H1 (cell line): ENCODE measurements around the gene TMEM258. TPM values are rescaled to one million over a fixed set of nuclear protein-coding genes. Genes with fewer than 3 reads are reported as not detected.

Source experiments
- CTCF ChIA-PET: fragments of 300-600 bp; sonication (Branson Sonifier 250); formaldehyde crosslinking; loops from one replicate; lab custom pipeline; 2021; ENCODE audit not compliant: partially characterized antibody; lab: Charles Lee
- POLR2A ChIA-PET: fragments of 300-600 bp; sonication (Branson Sonifier 250); formaldehyde crosslinking; loops from one replicate; lab custom pipeline; 2021; ENCODE audit warnings: inconsistent platforms; ENCODE audit not compliant: partially characterized antibody; lab: Charles Lee
- DNase-seq, 2 experiments: peaks; one replicate each; pipeline versions ENCODE4 v3.0.0 to v3.0.0-alpha.2; 2010 to 2022; ENCODE audit warnings: low spot score in 2 of 2, low read depth in 1 of 2, mixed read lengths in 1 of 2
- FAIRE-seq: peaks from 2 replicates; lab custom pipeline; 2011; peaks lifted over from hg19 to GRCh38; lab: Jason Lieb, UNC
- H2AFZ ChIP-seq: 2 replicates; pipeline ENCODE4 v1.8.1; 2012; ENCODE audit warnings: low read length, inconsistent platforms
- H2AK5ac ChIP-seq: 2 replicates; pipeline ENCODE4 v1.6.1; 2013; ENCODE audit warnings: low read depth, low read length
- H2BK120ac ChIP-seq: replicated peaks from 2 replicates; pipeline ENCODE3; 2013; ENCODE audit warnings: low read depth, low read length, inconsistent platforms
- H2BK12ac ChIP-seq: 2 replicates; pipeline ENCODE4 v1.6.1; 2013; ENCODE audit warnings: low read depth, low read length
- H2BK15ac ChIP-seq: 2 replicates; pipeline ENCODE4 v1.6.1; 2013; ENCODE audit warnings: low read length
- H2BK20ac ChIP-seq: 2 replicates; pipeline ENCODE4 v1.6.1; 2013; ENCODE audit warnings: low read length
- H2BK5ac ChIP-seq: 2 replicates; pipeline ENCODE4 v1.6.1; 2013; ENCODE audit warnings: low read depth, low read length
- H3K14ac ChIP-seq: 2 replicates; pipeline ENCODE4 v1.6.1; 2013; ENCODE audit warnings: inconsistent platforms; ENCODE audit not compliant: insufficient read length
- H3K18ac ChIP-seq: 2 replicates; pipeline ENCODE4 v1.6.1; 2013; ENCODE audit warnings: low read length; ENCODE audit errors: extremely low read depth
- H3K23ac ChIP-seq: 2 replicates; pipeline ENCODE4 v1.6.1; 2013; ENCODE audit warnings: inconsistent platforms; ENCODE audit not compliant: insufficient read length
- H3K23me2 ChIP-seq: 2 replicates; pipeline ENCODE4 v1.6.1; 2013; ENCODE audit warnings: low read depth, low read length
- H3K27ac ChIP-seq: 2 replicates; pipeline ENCODE4 v1.6.1; 2011; ENCODE audit warnings: low read depth, low read length, inconsistent platforms
- H3K27me3 ChIP-seq, 4 experiments: replicated peaks in 1 of 4; 1 replicate in 1 of 4; 2 replicates in 3 of 4; pipeline versions ENCODE4 v1.6.1 to v1.8.1; 2011 to 2013; ENCODE audit warnings: low read length in 3 of 4, mild to moderate bottlenecking in 3 of 4, inconsistent platforms in 2 of 4, mixed read lengths in 2 of 4, moderate library complexity in 1 of 4; ENCODE audit not compliant: control insufficient read depth in 3 of 4, insufficient read depth in 3 of 4; ENCODE audit errors: extremely low read depth in 1 of 4
- H3K36me3 ChIP-seq, 4 experiments: 2 replicates each; pipeline versions ENCODE4 v1.6.1 to v1.8.1; 2011 to 2013; ENCODE audit warnings: mild to moderate bottlenecking in 4 of 4, low read length in 3 of 4, moderate library complexity in 2 of 4, control low read depth in 1 of 4, inconsistent platforms in 1 of 4; ENCODE audit not compliant: insufficient read depth in 4 of 4, control insufficient read depth in 2 of 4
- H3K4ac ChIP-seq: replicated peaks from 2 replicates; pipeline ENCODE3; 2013; ENCODE audit warnings: low read length, low read depth, mixed read lengths, inconsistent platforms; ENCODE audit not compliant: insufficient read length
- H3K4me1 ChIP-seq, 4 experiments: replicated peaks in 1 of 4; 1 replicate in 1 of 4; 2 replicates in 3 of 4; pipeline versions ENCODE4 v1.6.1 to v1.8.1; 2011 to 2013; ENCODE audit warnings: low read length in 3 of 4, inconsistent platforms in 2 of 4, mixed read lengths in 1 of 4; ENCODE audit not compliant: insufficient read depth in 4 of 4, control insufficient read depth in 3 of 4
- H3K4me2 ChIP-seq, 2 experiments: 2 replicates each; pipeline versions ENCODE4 v1.6.1 to v1.8.1; 2011 to 2013; ENCODE audit warnings: low read depth in 2 of 2, low read length in 2 of 2, control low read depth in 1 of 2, inconsistent platforms in 1 of 2, mild to moderate bottlenecking in 1 of 2; ENCODE audit not compliant: insufficient read depth in 1 of 2
- H3K4me3 ChIP-seq, 4 experiments: fragments of 200-600, 300-600 bp in 1 of 4; sonication (generic), shearing (Covaris generic), sonication (Bioruptor Twin) in 1 of 4; 2 replicates each; pipeline versions ENCODE4 v1.5.1 to v1.8.1; 2011 to 2016; ENCODE audit warnings: low read length in 4 of 4, low read depth in 3 of 4, control low read depth in 2 of 4, inconsistent platforms in 2 of 4, mild to moderate bottlenecking in 2 of 4, mixed read lengths in 1 of 4, moderate library complexity in 1 of 4; ENCODE audit not compliant: insufficient read depth in 2 of 4; ENCODE audit errors: extremely low read depth in 1 of 4
- H3K56ac ChIP-seq: replicated peaks from 2 replicates; pipeline ENCODE3; 2013; ENCODE audit warnings: low read depth, mild to moderate bottlenecking, mixed read lengths, low read length, inconsistent platforms; ENCODE audit not compliant: insufficient read length
- H3K79me1 ChIP-seq: 2 replicates; pipeline ENCODE4 v1.6.1; 2013; ENCODE audit warnings: low read depth, low read length, control low read depth
- H3K79me2 ChIP-seq, 2 experiments: 2 replicates each; pipeline versions ENCODE4 v1.6.1 to v1.8.1; 2012 to 2013; ENCODE audit warnings: low read length in 2 of 2, mild to moderate bottlenecking in 2 of 2, inconsistent platforms in 1 of 2; ENCODE audit not compliant: insufficient read depth in 2 of 2, control insufficient read depth in 1 of 2
- H3K9ac ChIP-seq, 4 experiments: replicated peaks in 1 of 4; 1 replicate in 1 of 4; 2 replicates in 3 of 4; pipeline versions ENCODE4 v1.6.1 to v1.8.1; 2011 to 2013; ENCODE audit warnings: low read depth in 3 of 4, low read length in 3 of 4, control low read depth in 2 of 4, mild to moderate bottlenecking in 2 of 4, moderate library complexity in 2 of 4, inconsistent platforms in 1 of 4; ENCODE audit errors: extremely low read depth in 1 of 4
- H3K9me3 ChIP-seq, 2 experiments: 2 replicates each; pipeline versions ENCODE4 v1.6.1 to v1.8.1; 2012 to 2013; ENCODE audit warnings: mild to moderate bottlenecking in 2 of 2, moderate library complexity in 2 of 2, control low read depth in 1 of 2, inconsistent platforms in 1 of 2, low read depth in 1 of 2, low read length in 1 of 2, mixed read lengths in 1 of 2; ENCODE audit not compliant: insufficient read depth in 2 of 2
- H4K20me1 ChIP-seq, 2 experiments: replicated peaks in 1 of 2; 2 replicates each; pipeline versions ENCODE3 to v1.8.1; 2011 to 2013; ENCODE audit warnings: inconsistent platforms in 2 of 2, low read length in 2 of 2, mild to moderate bottlenecking in 1 of 2; ENCODE audit not compliant: insufficient read depth in 2 of 2, control insufficient read depth in 1 of 2
- H4K5ac ChIP-seq: 2 replicates; pipeline ENCODE4 v1.6.1; 2013; ENCODE audit warnings: low read length, low read depth, mixed read lengths, inconsistent platforms; ENCODE audit not compliant: insufficient read length
- H4K8ac ChIP-seq: 2 replicates; pipeline ENCODE4 v1.8.0; 2013; ENCODE audit warnings: mild to moderate bottlenecking, moderate library complexity, low read length, inconsistent platforms; ENCODE audit not compliant: insufficient read depth; ENCODE audit errors: extremely low read depth
- H4K91ac ChIP-seq: replicated peaks from 2 replicates; pipeline ENCODE3; 2013; ENCODE audit warnings: low read length, mixed read lengths, inconsistent platforms; ENCODE audit not compliant: insufficient read length
- ATF3 ChIP-seq: IDR thresholded peaks from 2 replicates; pipeline ENCODE4 v1.6.1; 2011; ENCODE audit warnings: low read depth, mild to moderate bottlenecking, low read length; ENCODE audit not compliant: insufficient read depth
- CTBP2 ChIP-seq: IDR thresholded peaks from 2 replicates; pipeline ENCODE4 v1.7.0; 2011; ENCODE audit warnings: borderline replicate concordance, mild to moderate bottlenecking, moderate library complexity, mixed read lengths, low read length; ENCODE audit not compliant: insufficient read depth, insufficient read length
- E2F6 ChIP-seq: IDR thresholded peaks from 2 replicates; pipeline ENCODE4 v1.6.1; 2012; ENCODE audit warnings: inconsistent platforms
- EP300 ChIP-seq, 2 experiments: IDR thresholded peaks; 1 replicate in 1 of 2; 2 replicates in 1 of 2; pipeline ENCODE4 v1.6.1; 2011 to 2012; ENCODE audit warnings: low read depth in 2 of 2, low read length in 2 of 2, mild to moderate bottlenecking in 2 of 2, borderline replicate concordance in 1 of 2, inconsistent platforms in 1 of 2, moderate library complexity in 1 of 2
- JUND ChIP-seq: IDR thresholded peaks from 2 replicates; pipeline ENCODE4 v1.6.1; 2011; ENCODE audit warnings: mild to moderate bottlenecking, improper control_type of control experiment, low read length
- POU5F1 ChIP-seq: IDR thresholded peaks from 2 replicates; pipeline ENCODE4 v1.6.1; 2011; ENCODE audit warnings: low read depth, mild to moderate bottlenecking, low read length, moderate library complexity
- TAF1 ChIP-seq: IDR thresholded peaks from 2 replicates; pipeline ENCODE4 v1.6.1; 2011; ENCODE audit warnings: mild to moderate bottlenecking, low read depth, low read length
- TAF7 ChIP-seq: optimal IDR thresholded peaks from 2 replicates; pipeline ENCODE3; 2011; ENCODE audit warnings: low read depth, mild to moderate bottlenecking, inconsistent platforms, low read length, moderate library complexity, borderline replicate concordance
- TBP ChIP-seq: IDR thresholded peaks from 2 replicates; pipeline ENCODE4 v1.6.1; 2011; ENCODE audit warnings: low read depth, low read length, improper control_type of control experiment
- TEAD4 ChIP-seq: IDR thresholded peaks from 2 replicates; pipeline ENCODE4 v1.6.1; 2012; ENCODE audit warnings: low read depth, low read length, inconsistent platforms, mixed read lengths
- WGBS, 2 experiments: shearing (Covaris generic) in 1 of 2; methylation state at CpG; one replicate each; pipeline versions ENCODE4 v1.1.6 to v1.1.7; 2013 to 2015; ENCODE audit warnings: low lambda C conversion rate in 2 of 2, mixed read lengths in 2 of 2, inconsistent platforms in 1 of 2, low coverage in 1 of 2, missing lambda C conversion rate in 1 of 2; ENCODE audit not compliant: insufficient replicate concordance in 2 of 2, insufficient coverage in 1 of 2, insufficient read length in 1 of 2; ENCODE audit errors: extremely low coverage in 1 of 2, missing lambda C conversion rate in 1 of 2; 5-methylcytosine and 5-hydroxymethylcytosine counted together
- polyA plus RNA-seq, 7 experiments: library from polyadenylated mRNA; depleted of rRNA in 3 of 7; stranded (reverse) in 5 of 7; unstranded in 2 of 7; fragments of >200 nt in 5 of 7; fragments of 200-250 nt in 2 of 7; gene quantifications; 1 replicate in 5 of 7; 2 replicates in 1 of 7; 4 replicates in 1 of 7; pipeline versions ENCODE4 v1.2.1 to v1.2.3, GENCODE V29; 2011 to 2013; ENCODE audit warnings: missing spikeins in 2 of 7, mixed read lengths in 2 of 7
- total RNA-seq: library from RNA; stranded (reverse); fragmentation: NEBNext Ultra II Directional; extraction: Animal tissue kit (Norgen Biotek cat#: 25700); gene quantifications from 2 replicates; pipeline ENCODE4 v1.2.1, GENCODE V29; 2021

Gene TMEM258
- total and polyA plus RNA-seq, 2 of the 8 experiments (the other 6 are each of a cell fraction or from before 2014, with no cell fraction given): 186 to 759 TPM

GRCh38 chr11:61757213-61757862 is 35.1 kb downstream of the TMEM258 start:
- Histone ChIP-seq H2BK15ac (peak overlapping the region; percentile 95; the same call in 1 of the 2 replicates), H3K23ac (no peak overlapping the region), H3K4me1 (peaks cover 0 to 22% (median 11%) of the 10 kb centered on the region in 4 experiments; a peak in 6 of 7 replicates), H3K18ac (peak overlapping the region; percentile 75; the same call in 1 of the 2 replicates), H3K9me3 (no peaks in the 10 kb centered on the region), H4K91ac (peak overlapping the region; percentile 66), H4K20me1 (peaks cover 0 to 1% of the 10 kb centered on the region in 2 experiments), H3K4ac (peak overlapping the region; percentile 32), H3K4me3 (no peak overlapping the region), H3K4me2 (no peak overlapping the region; a peak in 1 of 4 replicates), H3K79me2 (no peaks in the 10 kb centered on the region), H4K5ac (no peak overlapping the region), H3K79me1 (no peaks in the 10 kb centered on the region), H2AK5ac (peak overlapping the region; percentile 83; the same call in 1 of the 2 replicates), H2BK12ac (peak overlapping the region; percentile 81; the same call in 1 of the 2 replicates), H2BK20ac (peak overlapping the region; percentile 34; the same call in 1 of the 2 replicates), H3K14ac (no peak overlapping the region), H3K9ac (no peak overlapping the region), H3K23me2 (no peaks in the 10 kb centered on the region), H4K8ac (no peak overlapping the region), H3K36me3 (no peaks in the 10 kb centered on the region), H2AFZ (no peak overlapping the region), H3K27me3 (peaks cover 4 to 16% (median 11%) of the 10 kb centered on the region in 4 experiments; a peak in 6 of 7 replicates), H3K27ac (no peak overlapping the region), H3K56ac (no peak overlapping the region), H2BK5ac (peak overlapping the region; percentile 75; the same call in 1 of the 2 replicates), H2BK120ac (no peak overlapping the region)
- CTCF ChIA-PET: interaction anchor here (1.0 to 6.0 kb wide), 9 partner anchors 9 to 190 kb away, joined by 3 to 48 read pairs (median 4); no protein-coding TSS in a partner anchor
- no peak for DNase-seq
- 90% methylated on average over 15 of the region's 15 CpGs; no CpG with 5 or more reads in 1 of the 2 experiments for WGBS, 2 experiments
- no peak for FAIRE-seq
- POLR2A ChIA-PET: interaction anchor here (1.7 to 3.5 kb wide), 2 partner anchors 33 to 36 kb away, joined by 4 to 13 read pairs; partner anchors contain the start of genes FEN1 and TMEM258
- TF ChIP-seq CTBP2 (no peak), EP300 (IDR thresholded peaks at IDR 0.05; ENCODE audit: borderline replicate concordance in 1 of 2, low read depth in 2 of 2, low read length in 2 of 2) (no peak), E2F6 (no peak), ATF3 (no peak), TAF1 (no peak), TEAD4 (no peak), TAF7 (no peak), JUND (no peak), TBP (no peak), POU5F1 (no peak)
